GM18868 (cell line): ENCODE measurements around the gene SKOR2.
"Not testable (repeated sequence)": the region's sequence is repeated elsewhere in the genome, so short reads cannot be mapped to it uniquely, and the experiment has no call there.

Experiments
- ATAC-seq: cut with Tn5 transposase; IDR thresholded peaks from one replicate; pipeline ENCODE4 v1.9.1; 2021; ENCODE audit warnings: mild to moderate bottlenecking, moderate library complexity; ENCODE audit not compliant: unreplicated experiment

Gene SKOR2

GRCh38 chr18:47203626-47204464 is 47.6 kb downstream of the SKOR2 start:
- no peak for ATAC-seq

GRCh38 chr18:47195961-47196360 is 55.5 kb downstream of the SKOR2 start:
- ATAC-seq = not testable (repeated sequence)

- ATAC-seq = no peak
These were observed 59.5 kb downstream of the SKOR2 start for GRCh38 chr18:47191961-47192360.

GRCh38 chr18:47187721-47188120 is 63.7 kb downstream of the SKOR2 start:
- ATAC-seq = no peak

GRCh38 chr18:47184419-47185050 is 66.9 kb downstream of the SKOR2 start:
- no peak for ATAC-seq

GRCh38 chr18:47182156-47182555 is 69.3 kb downstream of the SKOR2 start:
- ATAC-seq = not testable (repeated sequence)

GRCh38 chr18:47180765-47181164 is 70.7 kb downstream of the SKOR2 start:
- no peak for ATAC-seq

GRCh38 chr18:47179520-47179919 is 71.9 kb downstream of the SKOR2 start:
- no peak for ATAC-seq

GRCh38 chr18:47175898-47176575 is 75.4 kb downstream of the SKOR2 start, which contains the start of gene IER3IP1:
IER3IP1 (minus strand) TSS chr18:47176364; CDS start chr18:47176277, 87 bp downstream.
- peak; percentile 90 for ATAC-seq

- no peak for ATAC-seq
These were observed 76.1 kb downstream of the SKOR2 start for GRCh38 chr18:47175283-47175897.

- ATAC-seq = no peak
These were observed 76.8 kb downstream of the SKOR2 start for GRCh38 chr18:47174545-47175116.

- no peak for ATAC-seq
These were observed 79.0 kb downstream of the SKOR2 start for GRCh38 chr18:47172476-47172875.

GRCh38 chr18:47168913-47169312 is 82.5 kb downstream of the SKOR2 start:
- ATAC-seq = no peak

- no peak for ATAC-seq
These were observed 83.0 kb downstream of the SKOR2 start for GRCh38 chr18:47168509-47168908.

- ATAC-seq = no peak
These were observed 85.2 kb downstream of the SKOR2 start for GRCh38 chr18:47166294-47166693.

- peak; percentile 84 for ATAC-seq
These were observed 88.2 kb downstream of the SKOR2 start for GRCh38 chr18:47163241-47163640.

- no peak for ATAC-seq
These were observed 91.2 kb downstream of the SKOR2 start for GRCh38 chr18:47160256-47160655.

GRCh38 chr18:47158404-47158803 is 93.1 kb downstream of the SKOR2 start:
- not testable (repeated sequence) for ATAC-seq
